Measurements from ENCODE around the gene AFF3. TPM values are rescaled to one million over a fixed set of nuclear protein-coding genes. Genes with fewer than 3 reads are reported as not detected.

The AFF3 gene
- total and polyA plus RNA-seq, 2 of the 8 experiments (the other 6 are each of a cell fraction or from before 2014, with no cell fraction given): 0.27 to 3.0 TPM

- H2AK5ac ChIP-seq (ENCODE audit: low read depth, low read length): no peak overlapping the region
- H3K4me1 ChIP-seq (replicated peaks in 1 of 4; ENCODE audit: control insufficient read depth in 3 of 4, insufficient read depth in 4 of 4, low read length in 3 of 4): no peaks in the 10 kb centered on the region
- H2BK120ac ChIP-seq (replicated peaks; ENCODE audit: low read depth, low read length): no peak overlapping the region
- no peaks in the 10 kb centered on the region for H3K79me1 ChIP-seq (ENCODE audit: low read depth, low read length)
- H3K14ac ChIP-seq (ENCODE audit: insufficient read length): no peak overlapping the region
- CTCF ChIA-PET (ENCODE audit: partially characterized antibody): interaction anchor here (0.9 kb wide), 1 partner anchor 182 kb away, joined by 3 read pairs; no protein-coding TSS in a partner anchor
- no peak for TF ChIP-seq GABPA (IDR thresholded peaks at IDR 0.05; ENCODE audit: borderline replicate concordance, insufficient read depth, low read length)
- TF ChIP-seq, protein P1, sequence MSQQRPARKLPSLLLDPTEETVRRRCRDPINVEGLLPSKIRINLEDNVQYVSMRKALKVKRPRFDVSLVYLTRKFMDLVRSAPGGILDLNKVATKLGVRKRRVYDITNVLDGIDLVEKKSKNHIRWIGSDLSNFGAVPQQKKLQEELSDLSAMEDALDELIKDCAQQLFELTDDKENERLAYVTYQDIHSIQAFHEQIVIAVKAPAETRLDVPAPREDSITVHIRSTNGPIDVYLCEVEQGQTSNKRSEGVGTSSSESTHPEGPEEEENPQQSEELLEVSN (IDR thresholded peaks at IDR 0.05): no peak
- no peak for TF ChIP-seq NANOG (IDR thresholded peaks at IDR 0.05; ENCODE audit: insufficient read depth, low read depth, low read length, poor library complexity, severe bottlenecking)
- TF ChIP-seq RNF2 (IDR thresholded peaks at IDR 0.05; ENCODE audit: borderline replicate concordance, low read depth, low read length, missing control alignments, poor library complexity, severe bottlenecking): no peak
- no peak for TF ChIP-seq RXRA (IDR thresholded peaks at IDR 0.05; ENCODE audit: insufficient read depth, low read depth, low read length)
- no peak for TF ChIP-seq SIN3A (conservative IDR thresholded peaks at IDR 0.05 in 1 of 2, IDR thresholded peaks at IDR 0.05 in 1 of 2; ENCODE audit: low read depth in 1 of 2, low read length in 2 of 2)
- TF ChIP-seq FOSL1 (IDR thresholded peaks at IDR 0.05; ENCODE audit: insufficient read depth, low read depth, low read length): no peak
- no peaks in the 10 kb centered on the region for H3K79me2 ChIP-seq (ENCODE audit: control insufficient read depth in 1 of 2, insufficient read depth in 2 of 2, low read length in 2 of 2)
- no peak overlapping the region for H2BK12ac ChIP-seq (ENCODE audit: low read depth, low read length)
- H3K56ac ChIP-seq (replicated peaks; ENCODE audit: insufficient read length, low read depth, low read length): no peak overlapping the region
- H3K18ac ChIP-seq (ENCODE audit: extremely low read depth, low read length): no peak overlapping the region
- H3K4me2 ChIP-seq (ENCODE audit: insufficient read depth in 1 of 2, low read depth in 2 of 2, low read length in 2 of 2): no peak overlapping the region
- no peak overlapping the region for H2BK5ac ChIP-seq (ENCODE audit: low read depth, low read length)
- H3K23me2 ChIP-seq (ENCODE audit: low read depth, low read length): no peaks in the 10 kb centered on the region
- no peak overlapping the region for H3K4ac ChIP-seq (replicated peaks; ENCODE audit: insufficient read length, low read depth, low read length)
- H2BK15ac ChIP-seq (ENCODE audit: low read length): no peak overlapping the region
- H3K9me3 ChIP-seq (ENCODE audit: insufficient read depth in 2 of 2, low read depth in 1 of 2, low read length in 1 of 2): no peaks in the 10 kb centered on the region; a peak in 1 of 4 replicates
- H3K9ac ChIP-seq (replicated peaks in 1 of 4; ENCODE audit: extremely low read depth in 1 of 4, low read depth in 3 of 4, low read length in 3 of 4): no peak overlapping the region
- FAIRE-seq (no peak), DNase-seq (ENCODE audit: low read depth in 1 of 2, low spot score in 2 of 2) (no peak)
- POLR2A ChIA-PET (ENCODE audit: partially characterized antibody): no interaction called here
- H3K36me3 ChIP-seq (ENCODE audit: control insufficient read depth in 2 of 4, insufficient read depth in 4 of 4, low read length in 3 of 4): no peaks in the 10 kb centered on the region
- no peak overlapping the region for H4K91ac ChIP-seq (replicated peaks; ENCODE audit: insufficient read length, low read length)
- no peak overlapping the region for H3K27ac ChIP-seq (ENCODE audit: low read depth, low read length)
- no peaks in the 10 kb centered on the region for H4K20me1 ChIP-seq (replicated peaks in 1 of 2; ENCODE audit: control insufficient read depth in 1 of 2, insufficient read depth in 2 of 2, low read length in 2 of 2)
- H4K5ac ChIP-seq (ENCODE audit: insufficient read length, low read depth, low read length): no peak overlapping the region
- WGBS, 2 experiments (ENCODE audit: extremely low coverage in 1 of 2, insufficient coverage in 1 of 2, insufficient read length in 1 of 2, insufficient replicate concordance in 2 of 2, low coverage in 1 of 2, low lambda C conversion rate in 2 of 2, missing lambda C conversion rate in 1 of 2): 90% methylated on average over 2 of the region's 2 CpGs; no CpG with 5 or more reads in 1 of the 2 experiments
- no peak overlapping the region for H3K23ac ChIP-seq (ENCODE audit: insufficient read length)
- H3K4me3 ChIP-seq (ENCODE audit: extremely low read depth in 1 of 4, insufficient read depth in 2 of 4, low read depth in 3 of 4, low read length in 4 of 4): no peak overlapping the region
- no peak overlapping the region for H2AFZ ChIP-seq (ENCODE audit: low read length)
- H2BK20ac ChIP-seq (ENCODE audit: low read length): no peak overlapping the region
- no peak overlapping the region for H4K8ac ChIP-seq (ENCODE audit: extremely low read depth, insufficient read depth, low read length)
- H3K27me3 ChIP-seq (replicated peaks in 1 of 4; ENCODE audit: control insufficient read depth in 3 of 4, extremely low read depth in 1 of 4, insufficient read depth in 3 of 4, low read length in 3 of 4): no peaks in the 10 kb centered on the region
Observed at GRCh38 chr2:100064165-100064564, 78.2 kb downstream of the AFF3 start.
